Fibroblast of villous mesenchyme (primary cell): ENCODE results near the gene ABCG5. TPM values are rescaled to one million over a fixed set of nuclear protein-coding genes. Genes with fewer than 3 reads are reported as not detected.

Experiments
- DNase-seq: peaks from one replicate; pipeline ENCODE4 v3.0.0-alpha.2; 2010; ENCODE audit warnings: low read depth
- H3K4me3 ChIP-seq: 2 replicates; pipeline ENCODE4 v1.5.1; 2011; ENCODE audit warnings: low read depth, mild to moderate bottlenecking, low read length
- total RNA-seq: library from RNA; depleted of rRNA; stranded (reverse); fragments of >200 nt; gene quantifications from 2 replicates; pipeline ENCODE4 v1.2.3, GENCODE V29; 2012
- TF ChIP-seq, protein P1 (sequence below): IDR thresholded peaks from 2 replicates; pipeline ENCODE4 v1.5.1; 2012; ENCODE audit warnings: low read depth, mild to moderate bottlenecking, low read length; ENCODE audit not compliant: insufficient read depth

Gene ABCG5
- total RNA-seq, 1 donor = not detected

DNA sequence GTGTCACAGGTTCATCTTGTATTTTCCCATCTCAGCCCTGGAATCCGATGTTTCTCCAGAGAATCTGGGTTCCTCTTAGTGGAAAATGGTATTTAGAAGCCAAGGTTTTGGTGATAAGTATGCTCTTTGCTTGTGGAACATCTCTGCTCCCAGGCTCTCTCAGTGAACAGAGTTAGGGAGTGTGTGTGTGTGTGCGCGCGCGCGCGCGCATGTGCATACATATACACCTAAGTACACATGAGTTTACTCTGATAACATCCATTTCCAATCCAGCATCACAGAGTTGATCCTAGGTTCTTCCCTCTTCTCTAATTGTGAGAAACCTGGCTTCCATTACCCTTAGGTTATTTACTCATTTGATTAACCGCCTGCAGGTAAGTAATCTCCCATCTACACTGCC lies 41.8 kb upstream of the ABCG5 start:
- H3K4me3 ChIP-seq = no peak overlapping the region
- TF ChIP-seq, protein P1, sequence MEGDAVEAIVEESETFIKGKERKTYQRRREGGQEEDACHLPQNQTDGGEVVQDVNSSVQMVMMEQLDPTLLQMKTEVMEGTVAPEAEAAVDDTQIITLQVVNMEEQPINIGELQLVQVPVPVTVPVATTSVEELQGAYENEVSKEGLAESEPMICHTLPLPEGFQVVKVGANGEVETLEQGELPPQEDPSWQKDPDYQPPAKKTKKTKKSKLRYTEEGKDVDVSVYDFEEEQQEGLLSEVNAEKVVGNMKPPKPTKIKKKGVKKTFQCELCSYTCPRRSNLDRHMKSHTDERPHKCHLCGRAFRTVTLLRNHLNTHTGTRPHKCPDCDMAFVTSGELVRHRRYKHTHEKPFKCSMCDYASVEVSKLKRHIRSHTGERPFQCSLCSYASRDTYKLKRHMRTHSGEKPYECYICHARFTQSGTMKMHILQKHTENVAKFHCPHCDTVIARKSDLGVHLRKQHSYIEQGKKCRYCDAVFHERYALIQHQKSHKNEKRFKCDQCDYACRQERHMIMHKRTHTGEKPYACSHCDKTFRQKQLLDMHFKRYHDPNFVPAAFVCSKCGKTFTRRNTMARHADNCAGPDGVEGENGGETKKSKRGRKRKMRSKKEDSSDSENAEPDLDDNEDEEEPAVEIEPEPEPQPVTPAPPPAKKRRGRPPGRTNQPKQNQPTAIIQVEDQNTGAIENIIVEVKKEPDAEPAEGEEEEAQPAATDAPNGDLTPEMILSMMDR = no peak
- no peak for DNase-seq

DNA sequence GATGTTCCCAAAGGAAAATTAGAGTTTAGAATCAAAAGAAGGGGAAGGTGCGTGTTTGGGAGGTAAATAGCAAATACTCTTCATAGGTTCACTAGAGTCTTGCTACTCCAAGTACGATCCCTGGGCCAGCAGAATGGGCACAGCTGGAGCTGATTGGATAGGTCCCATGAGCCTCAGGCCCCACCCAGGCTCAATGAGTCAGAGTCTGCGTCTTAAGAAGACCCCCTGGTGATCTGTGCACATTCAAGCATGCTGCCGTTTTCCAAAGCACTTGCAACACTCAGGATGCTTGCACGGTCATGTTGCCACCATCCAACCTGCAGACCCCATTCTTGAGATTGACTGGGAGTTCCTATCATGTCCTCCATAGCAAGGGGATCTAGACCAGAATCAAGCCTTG lies 40.6 kb upstream of the ABCG5 start:
- no peak for DNase-seq
- H3K4me3 ChIP-seq = no peak overlapping the region
- TF ChIP-seq, protein P1 = no peak

DNA sequence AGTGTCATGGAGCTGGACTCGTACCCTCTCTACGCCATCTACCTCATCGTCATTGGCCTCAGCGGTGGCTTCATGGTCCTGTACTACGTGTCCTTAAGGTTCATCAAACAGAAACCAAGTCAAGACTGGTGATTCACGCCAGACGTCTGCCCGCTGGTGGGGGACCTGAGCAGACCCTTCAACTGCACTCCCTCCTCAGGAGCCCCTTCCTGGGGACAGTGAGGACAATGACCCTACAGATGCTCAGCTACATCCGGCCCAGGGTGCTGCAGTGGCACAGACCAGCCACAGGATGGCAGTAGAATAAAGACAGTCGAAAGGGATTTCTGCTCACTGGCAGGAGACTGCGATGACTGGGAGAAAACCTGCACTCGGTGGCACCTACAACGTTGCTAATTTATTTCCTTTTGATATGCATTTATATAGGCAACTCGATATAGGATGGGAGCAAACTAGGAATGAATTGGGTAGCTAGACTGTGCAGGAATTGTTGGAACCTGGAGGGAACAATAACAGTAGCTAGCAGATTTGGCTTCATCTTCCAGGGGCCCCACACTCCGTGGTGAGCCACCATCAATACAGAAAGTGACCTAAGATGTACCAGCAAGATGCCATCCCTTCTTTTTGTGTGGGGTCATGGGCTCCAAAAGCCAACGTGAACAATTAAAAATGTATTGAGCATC lies 39.3 kb upstream of the ABCG5 start:
- TF ChIP-seq, protein P1 = peak; percentile 98
- peak; percentile 59 for DNase-seq
- H3K4me3 ChIP-seq = no peak overlapping the region

DNA sequence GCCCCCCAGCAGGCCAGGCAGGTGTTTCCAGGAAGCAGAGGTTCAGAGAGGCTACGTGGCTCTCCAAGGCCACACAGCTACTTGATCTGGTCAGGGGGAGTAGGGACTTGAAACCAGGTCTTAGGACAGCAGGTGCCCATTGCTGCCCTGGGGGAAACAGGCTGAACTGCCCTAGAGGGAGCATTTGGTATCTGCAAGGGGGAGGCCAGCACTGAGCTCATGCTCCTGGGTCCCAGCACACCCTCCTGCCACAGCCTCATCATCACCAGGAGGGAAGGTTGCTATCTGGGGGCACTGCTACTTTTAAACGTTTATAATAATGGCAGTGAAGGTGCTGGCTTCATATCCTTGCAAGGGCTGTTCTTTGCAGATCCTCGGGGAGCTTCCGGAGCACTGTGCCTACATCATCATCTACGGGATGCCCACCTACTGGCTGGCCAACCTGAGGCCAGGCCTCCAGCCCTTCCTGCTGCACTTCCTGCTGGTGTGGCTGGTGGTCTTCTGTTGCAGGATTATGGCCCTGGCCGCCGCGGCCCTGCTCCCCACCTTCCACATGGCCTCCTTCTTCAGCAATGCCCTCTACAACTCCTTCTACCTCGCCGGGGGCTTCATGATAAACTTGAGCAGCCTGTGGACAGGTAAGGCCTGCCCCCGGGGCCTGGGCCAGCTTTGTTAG lies 36.3 kb upstream of the ABCG5 start:
- TF ChIP-seq, protein P1 = no peak
- H3K4me3 ChIP-seq = no peak overlapping the region
- DNase-seq = no peak

DNA sequence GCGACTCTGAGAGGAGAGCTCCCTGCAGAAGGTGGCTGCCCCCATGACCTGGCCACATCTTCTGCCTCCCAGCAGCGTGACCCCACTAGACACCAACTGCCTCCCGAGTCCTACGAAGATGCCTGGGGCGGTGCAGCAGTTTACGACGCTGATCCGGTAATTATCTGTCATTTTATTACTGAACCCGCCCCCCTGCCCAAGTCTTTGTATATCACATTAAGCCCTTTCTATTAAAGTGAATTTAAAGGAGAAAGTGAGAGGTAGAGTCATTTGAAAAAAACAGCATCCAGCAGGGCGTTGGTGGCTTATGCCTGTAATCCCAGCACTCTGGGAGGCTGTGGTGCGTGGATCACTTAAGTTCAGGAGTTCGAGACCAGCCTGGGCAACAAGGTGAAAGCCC lies 33.5 kb upstream of the ABCG5 start:
- H3K4me3 ChIP-seq = no peak overlapping the region
- DNase-seq = no peak
- TF ChIP-seq, protein P1 = no peak

DNA sequence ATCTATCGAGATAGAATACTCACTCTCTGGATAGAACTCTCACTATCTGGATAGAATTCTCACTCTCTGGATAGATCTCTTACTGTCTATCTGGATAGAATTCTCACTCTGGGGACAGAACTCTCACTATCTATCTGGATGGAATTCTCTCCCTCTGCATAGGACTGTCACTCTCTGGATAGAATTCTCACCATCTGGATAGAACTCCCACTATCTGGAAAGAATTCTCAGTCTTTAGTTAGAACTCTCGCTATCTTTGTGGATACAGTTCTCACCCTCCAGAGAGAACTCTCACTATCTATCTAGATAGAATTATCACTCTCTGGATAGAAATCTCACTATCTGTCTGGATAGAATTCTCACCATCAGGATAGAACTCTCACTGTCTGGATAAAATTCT lies 16.7 kb upstream of the ABCG5 start:
- TF ChIP-seq, protein P1 = no peak
- H3K4me3 ChIP-seq = no peak overlapping the region
- no peak for DNase-seq
